Mesenchymal stem cell (in vitro differentiated cells and primary cell): Measurements from ENCODE around the gene ITGA2.

Experiments
- DNase-seq: peaks from one replicate; pipeline ENCODE4 v3.0.0-alpha.2; 2013
- H2AFZ ChIP-seq: one replicate; pipeline ENCODE4 v1.6.1; 2013; ENCODE audit warnings: low read depth, mild to moderate bottlenecking, control low read depth, inconsistent platforms, low read length, moderate library complexity
- H2AK5ac ChIP-seq: 2 replicates; pipeline ENCODE4 v1.6.1; 2013; ENCODE audit warnings: low read length, moderate library complexity, mild to moderate bottlenecking, inconsistent platforms; ENCODE audit not compliant: severe bottlenecking
- H2BK120ac ChIP-seq: one replicate; pipeline ENCODE4 v1.6.1; 2013; ENCODE audit warnings: low read depth, mild to moderate bottlenecking, inconsistent platforms, low read length, moderate library complexity
- H2BK12ac ChIP-seq, 2 experiments: one replicate each; pipeline ENCODE4 v1.6.1; 2013; ENCODE audit warnings: inconsistent platforms in 2 of 2, low read length in 2 of 2, mild to moderate bottlenecking in 2 of 2, moderate library complexity in 2 of 2, control low read depth in 1 of 2
- H2BK15ac ChIP-seq: one replicate; pipeline ENCODE4 v1.6.1; 2013; ENCODE audit warnings: mild to moderate bottlenecking, low read depth, inconsistent platforms; ENCODE audit not compliant: poor library complexity, severe bottlenecking
- H2BK5ac ChIP-seq: 2 replicates; pipeline ENCODE4 v1.6.1; 2013; ENCODE audit warnings: low read depth, mild to moderate bottlenecking, low read length, control low read depth, inconsistent platforms; ENCODE audit not compliant: poor library complexity, severe bottlenecking
- H3K14ac ChIP-seq, 2 experiments: one replicate each; pipeline ENCODE4 v1.6.1; 2013; ENCODE audit warnings: inconsistent platforms in 2 of 2, low read length in 2 of 2, control low read depth in 1 of 2, mild to moderate bottlenecking in 1 of 2, moderate library complexity in 1 of 2
- H3K18ac ChIP-seq, 2 experiments: one replicate each; pipeline ENCODE4 v1.6.1; 2013; ENCODE audit warnings: inconsistent platforms in 2 of 2, low read length in 2 of 2, control low read depth in 1 of 2, low read depth in 1 of 2, mild to moderate bottlenecking in 1 of 2
- H3K23ac ChIP-seq, 2 experiments: one replicate each; pipeline ENCODE4 v1.6.1; 2013; ENCODE audit warnings: inconsistent platforms in 2 of 2, low read length in 2 of 2, mild to moderate bottlenecking in 2 of 2, moderate library complexity in 2 of 2, control low read depth in 1 of 2
- H3K27ac ChIP-seq: 2 replicates; pipeline ENCODE4 v1.5.1; 2013; ENCODE audit warnings: mild to moderate bottlenecking, moderate library complexity, low read length, control low read depth, inconsistent platforms; ENCODE audit not compliant: poor library complexity, severe bottlenecking
- H3K27me3 ChIP-seq, 2 experiments: 2 replicates each; pipeline versions ENCODE4 v1.6.1 to v1.7.0; 2013; ENCODE audit warnings: low read length in 2 of 2, mild to moderate bottlenecking in 2 of 2, moderate library complexity in 2 of 2, control low read depth in 1 of 2, inconsistent platforms in 1 of 2; ENCODE audit not compliant: control insufficient read depth in 1 of 2, insufficient read depth in 1 of 2
- H3K36me3 ChIP-seq, 2 experiments: 2 replicates each; pipeline versions ENCODE4 v1.6.1 to v1.7.0; 2013; ENCODE audit warnings: low read length in 2 of 2, control low read depth in 1 of 2, inconsistent platforms in 1 of 2, low read depth in 1 of 2, mild to moderate bottlenecking in 1 of 2; ENCODE audit not compliant: insufficient read depth in 2 of 2, control insufficient read depth in 1 of 2
- H3K4ac ChIP-seq, 2 experiments: one replicate each; pipeline ENCODE4 v1.6.1; 2013; ENCODE audit warnings: inconsistent platforms in 2 of 2, low read length in 2 of 2, mild to moderate bottlenecking in 2 of 2, moderate library complexity in 2 of 2, control low read depth in 1 of 2, low read depth in 1 of 2
- H3K4me1 ChIP-seq: 2 replicates; pipeline ENCODE4 v1.6.1; 2013; ENCODE audit warnings: low read depth, low read length, control low read depth; ENCODE audit not compliant: control insufficient read depth, insufficient read depth
- H3K4me2 ChIP-seq: 2 replicates; pipeline ENCODE4 v1.6.1; 2013; ENCODE audit warnings: low read length, mild to moderate bottlenecking, inconsistent platforms; ENCODE audit not compliant: poor library complexity, severe bottlenecking
- H3K4me3 ChIP-seq, 2 experiments: 2 replicates each; pipeline versions ENCODE4 v1.5.1 to v1.7.0; 2013; ENCODE audit warnings: low read length in 2 of 2, mild to moderate bottlenecking in 2 of 2, control low read depth in 1 of 2, low read depth in 1 of 2; ENCODE audit not compliant: insufficient read depth in 1 of 2
- H3K79me1 ChIP-seq: replicated peaks from 2 replicates; pipeline ENCODE4 v1.6.1; 2013; ENCODE audit warnings: mild to moderate bottlenecking, control low read depth, low read length, inconsistent platforms; ENCODE audit not compliant: poor library complexity, severe bottlenecking
- H3K9ac ChIP-seq: 2 replicates; pipeline ENCODE4 v1.7.0; 2013; ENCODE audit warnings: mild to moderate bottlenecking, low read length, moderate library complexity
- H3K9me3 ChIP-seq: 2 replicates; pipeline ENCODE4 v1.7.0; 2013; ENCODE audit warnings: mild to moderate bottlenecking, low read length; ENCODE audit not compliant: control insufficient read depth
- H4K8ac ChIP-seq: one replicate; pipeline ENCODE4 v1.6.1; 2013; ENCODE audit warnings: inconsistent platforms, mild to moderate bottlenecking, low read length, moderate library complexity
- H4K91ac ChIP-seq: one replicate; pipeline ENCODE4 v1.6.1; 2013; ENCODE audit warnings: mild to moderate bottlenecking, low read length, inconsistent platforms
- WGBS: methylation state at CpG from one replicate; pipeline ENCODE4 v1.1.7; 2013; ENCODE audit warnings: mixed read lengths; 5-methylcytosine and 5-hydroxymethylcytosine counted together

The ITGA2 gene

GRCh38 chr5:53089481-53089991, 100.4 kb downstream of the ITGA2 start:
- H4K91ac ChIP-seq, result no peak overlapping the region
- peaks cover 6% of the 10 kb centered on the region for H3K4me1 ChIP-seq
- WGBS, result 98% methylated on average over 4 of the region's 4 CpGs
- H3K23ac ChIP-seq, result no peak overlapping the region
- no peak overlapping the region for H2BK15ac ChIP-seq
- H2BK5ac ChIP-seq, result no peak overlapping the region
- no peak overlapping the region for H3K9ac ChIP-seq
- no peaks in the 10 kb centered on the region for H3K9me3 ChIP-seq
- no peak overlapping the region for H3K27ac ChIP-seq
- no peak overlapping the region for H3K4me2 ChIP-seq
- H2BK12ac ChIP-seq, result no peak overlapping the region
- no peak overlapping the region for H3K18ac ChIP-seq
- H2AFZ ChIP-seq, result no peak overlapping the region
- no peak overlapping the region for H3K4me3 ChIP-seq
- peaks cover 0 to 44% of the 10 kb centered on the region in 2 experiments for H3K36me3 ChIP-seq
- no peak overlapping the region for H4K8ac ChIP-seq
- no peak overlapping the region for H3K4ac ChIP-seq
- no peak overlapping the region for H2AK5ac ChIP-seq
- no peak overlapping the region for H3K14ac ChIP-seq
- no peaks in the 10 kb centered on the region for H3K79me1 ChIP-seq
- no peak for DNase-seq
- H2BK120ac ChIP-seq, result no peak overlapping the region
- no peaks in the 10 kb centered on the region for H3K27me3 ChIP-seq

- Histone ChIP-seq H3K27me3 (no peaks in the 10 kb centered on the region), H3K4me3 (no peak overlapping the region), H4K91ac (no peak overlapping the region), H3K14ac (no peak overlapping the region), H4K8ac (no peak overlapping the region), H2AK5ac (no peak overlapping the region), H3K4ac (no peak overlapping the region), H3K9ac (no peak overlapping the region), H2BK5ac (no peak overlapping the region), H2BK12ac (no peak overlapping the region), H2BK15ac (no peak overlapping the region), H2AFZ (no peak overlapping the region), H3K36me3 (peaks cover 1 to 43% of the 10 kb centered on the region in 2 experiments), H2BK120ac (no peak overlapping the region), H3K4me2 (no peak overlapping the region), H3K4me1 (peaks cover 6% of the 10 kb centered on the region), H3K9me3 (no peaks in the 10 kb centered on the region), H3K79me1 (peaks cover 2% of the 10 kb centered on the region), H3K23ac (no peak overlapping the region), H3K18ac (no peak overlapping the region), H3K27ac (no peak overlapping the region)
- WGBS, result 97% methylated on average over 5 of the region's 5 CpGs
- no peak for DNase-seq
Measured at GRCh38 chr5:53090229-53090628, 101.1 kb downstream of the ITGA2 start.

DNA sequence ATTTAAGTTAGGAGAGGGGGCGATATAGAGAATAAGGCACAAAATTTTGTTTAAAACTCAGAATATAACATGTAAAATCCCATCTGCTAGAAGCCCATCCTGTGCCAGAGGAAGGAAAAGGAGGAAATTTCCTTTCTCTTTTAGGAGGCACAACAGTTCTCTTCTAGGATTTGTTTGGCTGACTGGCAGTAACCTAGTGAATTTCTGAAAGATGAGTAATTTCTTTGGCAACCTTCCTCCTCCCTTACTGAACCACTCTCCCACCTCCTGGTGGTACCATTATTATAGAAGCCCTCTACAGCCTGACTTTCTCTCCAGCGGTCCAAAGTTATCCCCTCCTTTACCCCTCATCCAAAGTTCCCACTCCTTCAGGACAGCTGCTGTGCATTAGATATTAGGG, 102.1 kb downstream of the ITGA2 start:
- Histone ChIP-seq H3K4me1 (peaks cover 6% of the 10 kb centered on the region), H3K23ac (no peak overlapping the region)
- peak; percentile 38 for DNase-seq

GRCh38 chr5:53092242-53092641, 103.1 kb downstream of the ITGA2 start:
- Histone ChIP-seq H3K4me1 (peaks cover 6% of the 10 kb centered on the region), H3K79me1 (peaks cover 5% of the 10 kb centered on the region), H2AK5ac (no peak overlapping the region), H4K8ac (no peak overlapping the region), H3K4ac (no peak overlapping the region), H3K4me3 (no peak overlapping the region), H3K27me3 (no peaks in the 10 kb centered on the region), H3K27ac (no peak overlapping the region), H2AFZ (no peak overlapping the region), H3K14ac (no peak overlapping the region), H3K9me3 (no peaks in the 10 kb centered on the region), H3K36me3 (peaks cover 7 to 47% of the 10 kb centered on the region in 2 experiments), H3K4me2 (no peak overlapping the region), H3K9ac (no peak overlapping the region), H2BK120ac (no peak overlapping the region), H2BK15ac (no peak overlapping the region), H2BK5ac (no peak overlapping the region), H3K18ac (no peak overlapping the region), H2BK12ac (no peak overlapping the region), H3K23ac (no peak overlapping the region), H4K91ac (no peak overlapping the region)
- no peak for DNase-seq
- WGBS, result 89% methylated on average over 1 of the region's 2 CpGs

More for the DNA sequence above, 102.1 kb downstream of the ITGA2 start:
- no peak overlapping the region for H2BK120ac ChIP-seq
- no CpG with 5 or more reads among the region's 2 CpGs for WGBS
- peak overlapping the region; percentile 26 for H3K27ac ChIP-seq
- no peak overlapping the region for H3K4me2 ChIP-seq
- peak overlapping the region; percentile 45 for H3K9ac ChIP-seq
- no peak overlapping the region for H2BK5ac ChIP-seq
- H3K9me3 ChIP-seq, result no peaks in the 10 kb centered on the region
- H3K36me3 ChIP-seq, result peaks cover 3 to 44% of the 10 kb centered on the region in 2 experiments
- no peak overlapping the region for H2BK15ac ChIP-seq
- H2BK12ac ChIP-seq, result no peak overlapping the region
- H3K4me3 ChIP-seq, result no peak overlapping the region
- no peak overlapping the region for H2AFZ ChIP-seq
- H3K79me1 ChIP-seq, result peaks cover 2% of the 10 kb centered on the region
- no peak overlapping the region for H3K4ac ChIP-seq
- H3K27me3 ChIP-seq, result no peaks in the 10 kb centered on the region
- no peak overlapping the region for H2AK5ac ChIP-seq
- no peak overlapping the region for H3K18ac ChIP-seq
- no peak overlapping the region for H3K14ac ChIP-seq
- H4K91ac ChIP-seq, result no peak overlapping the region
- no peak overlapping the region for H4K8ac ChIP-seq
